Medulla oblongata (tissue), 1 donor: ENCODE data around the gene MED17.

Experiments
- DNase-seq: peaks from one replicate; pipeline ENCODE4 v3.0.0-alpha.2; 2015; ENCODE audit errors: extremely low spot score

Gene MED17

DNA sequence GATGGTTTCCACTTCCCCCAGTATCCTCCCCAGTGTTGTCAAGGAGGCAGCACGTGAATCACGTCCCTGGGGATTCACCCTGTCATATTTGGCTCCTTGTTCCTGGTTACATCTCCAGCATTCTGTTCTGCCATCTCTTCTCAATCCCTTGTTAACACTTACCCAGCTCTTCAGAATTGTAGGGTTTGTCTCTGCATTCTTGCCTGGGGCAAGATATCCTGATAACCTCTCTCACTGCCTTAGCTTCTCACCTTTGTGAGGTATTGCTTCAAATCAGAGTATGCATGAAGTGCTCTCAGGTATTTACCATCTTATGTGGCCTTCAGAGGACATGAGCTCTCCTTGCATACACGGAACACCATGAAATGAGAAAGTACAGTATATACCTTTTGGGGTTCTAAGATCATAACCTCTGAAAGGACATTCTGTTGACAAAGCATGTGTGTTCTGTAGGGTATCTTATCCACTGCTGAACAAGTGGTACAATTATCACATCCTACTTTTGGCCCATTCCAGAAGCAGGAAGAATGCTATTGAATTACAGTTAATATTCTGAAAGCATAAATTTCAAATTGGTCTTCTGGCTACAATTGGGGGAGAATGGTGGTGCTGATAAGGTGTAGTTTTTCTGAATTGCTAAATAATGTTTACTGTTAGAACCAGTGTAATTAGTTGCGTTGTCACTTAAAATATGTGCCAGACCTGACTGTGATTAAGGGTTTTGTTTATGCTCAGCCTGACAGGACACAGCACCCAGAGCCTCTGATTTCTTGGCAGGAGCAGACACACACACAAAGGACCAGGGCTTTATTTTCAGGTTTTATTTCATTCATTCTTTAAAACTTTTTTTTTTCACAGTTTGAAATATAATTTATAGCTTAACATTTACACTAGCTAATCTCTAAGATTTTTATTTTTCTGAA, 33.6 kb downstream of the MED17 start:
- no peak for DNase-seq

DNA sequence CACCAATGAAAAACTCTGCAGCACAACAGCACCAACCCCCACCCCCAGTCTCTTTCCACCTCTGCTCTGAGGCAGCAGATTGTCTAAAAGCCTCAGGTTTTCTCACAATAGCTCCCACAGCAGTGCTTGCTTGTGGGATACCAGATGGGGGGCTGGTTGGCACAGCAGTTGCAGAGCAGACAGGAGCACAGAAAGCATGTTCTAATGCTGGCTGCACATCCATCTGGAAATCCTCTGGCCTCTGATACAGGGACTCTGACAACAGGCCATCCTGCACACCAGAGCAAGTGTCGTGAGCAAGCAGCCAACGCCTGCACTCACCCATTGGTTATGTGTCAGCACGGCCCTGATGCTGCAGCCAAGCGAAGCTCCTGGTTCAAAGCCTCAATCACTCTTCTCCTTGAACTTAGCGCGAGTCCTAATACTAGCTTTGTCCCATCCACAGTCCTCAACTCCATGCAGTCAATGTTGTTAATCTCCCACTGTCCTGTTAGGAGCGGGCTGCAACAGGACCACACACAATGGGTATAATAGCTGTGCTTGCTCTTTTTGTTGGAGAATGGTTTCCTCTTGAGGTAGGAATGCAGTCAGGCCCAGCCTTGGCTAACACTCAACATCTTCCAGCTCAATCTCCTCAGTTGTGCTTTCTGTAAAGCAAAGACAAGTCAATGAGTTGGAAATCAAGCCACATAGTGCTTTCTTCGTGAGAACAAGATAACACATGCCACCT, 36.0 kb downstream of the MED17 start:
- DNase-seq = no peak

DNA sequence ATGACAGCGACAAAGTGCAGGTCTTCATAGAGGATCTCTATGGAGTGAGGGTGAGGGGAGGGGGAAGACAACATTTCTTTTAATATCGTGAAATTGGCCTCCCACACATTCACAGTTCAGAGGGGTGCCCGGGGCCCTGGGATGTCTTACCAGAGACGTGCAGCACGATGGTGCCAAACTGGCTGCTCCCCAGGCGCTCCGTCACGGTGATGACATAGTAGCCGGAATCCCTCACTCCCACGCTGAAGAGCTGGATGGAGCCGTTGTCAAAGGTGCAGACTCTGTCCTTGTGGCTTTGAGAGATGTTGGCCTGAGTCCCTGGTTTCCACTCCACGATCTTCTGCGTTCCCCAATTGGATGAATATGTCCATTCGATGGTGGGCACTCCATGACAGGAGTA, 36.8 kb downstream of the MED17 start:
- no peak for DNase-seq

DNA sequence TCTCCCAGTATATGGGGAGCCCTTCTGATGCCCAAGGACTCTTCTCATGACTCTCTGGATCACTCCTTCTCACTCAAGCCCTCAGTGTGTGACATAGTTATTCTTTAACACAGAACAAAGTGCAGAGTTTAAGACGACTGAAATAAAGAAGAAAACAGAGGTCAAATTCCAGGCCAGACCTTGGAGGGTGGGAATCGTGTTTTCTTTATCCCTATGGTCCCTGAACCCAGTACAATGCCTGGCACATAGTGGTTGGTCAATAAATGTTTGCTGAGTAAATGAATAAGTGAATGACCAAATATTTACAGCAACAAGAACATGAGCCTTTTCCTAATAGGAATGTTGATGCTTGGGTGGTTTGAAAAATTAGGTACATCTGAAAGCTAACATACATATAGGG, 37.5 kb downstream of the MED17 start:
- no peak for DNase-seq

DNA sequence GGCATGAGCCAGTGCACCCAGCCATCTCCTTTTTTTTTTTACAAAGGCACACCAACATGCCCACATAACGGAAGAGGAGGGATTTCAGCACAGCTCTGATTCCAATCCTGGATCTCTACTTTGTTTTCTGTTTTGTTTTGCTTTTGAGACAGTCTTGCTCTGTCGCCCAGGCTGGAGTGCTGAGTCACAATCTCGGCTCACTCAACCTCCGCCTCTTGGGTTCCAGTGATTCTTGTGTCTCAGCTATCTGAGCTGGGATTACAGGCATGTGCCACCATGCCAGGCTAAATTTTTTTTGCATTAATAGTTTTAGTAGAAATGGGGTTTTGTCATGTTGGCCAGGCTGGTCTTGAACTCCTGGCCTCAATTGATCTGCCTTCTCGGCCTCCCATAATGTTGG, 38.3 kb downstream of the MED17 start:
- DNase-seq = no peak

DNA sequence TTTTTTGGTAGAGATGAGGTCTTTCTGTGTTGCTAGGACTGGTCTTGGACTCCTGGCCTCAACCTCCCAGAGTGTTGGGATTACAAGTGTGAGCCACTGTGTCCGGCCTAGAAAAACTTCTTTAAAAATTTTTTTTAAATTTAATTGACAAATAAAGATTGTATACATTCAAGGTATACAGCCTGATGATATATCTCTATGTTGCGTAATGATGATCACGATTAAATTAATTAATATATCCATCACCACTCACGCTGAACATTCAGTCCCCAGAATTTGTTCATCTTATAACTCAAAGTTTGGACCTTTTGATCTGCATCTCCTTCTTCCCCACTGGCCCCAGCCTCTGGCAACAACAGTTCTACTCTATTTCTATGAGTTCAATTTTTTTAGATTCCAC, 39.1 kb downstream of the MED17 start:
- DNase-seq = no peak

DNA sequence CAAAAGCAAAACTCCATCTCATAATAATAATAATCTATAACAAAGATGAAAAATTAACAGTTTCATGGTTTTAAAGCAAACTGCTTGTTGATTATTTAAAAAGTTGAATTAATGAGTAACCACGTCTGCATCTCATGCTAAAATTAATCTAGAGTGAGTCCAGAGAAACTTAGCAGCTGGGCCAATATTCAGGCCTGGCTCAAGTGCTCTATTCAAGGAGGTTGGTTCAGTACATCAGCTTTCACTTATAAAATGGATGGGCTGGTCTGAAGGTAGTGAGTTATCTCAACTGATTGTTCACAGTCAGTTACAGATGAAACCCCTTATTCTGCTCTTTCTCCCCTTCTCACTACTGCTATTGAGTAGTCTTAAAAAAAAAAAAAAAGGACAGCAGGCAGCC, 43.3 kb downstream of the MED17 start:
- no peak for DNase-seq

DNA sequence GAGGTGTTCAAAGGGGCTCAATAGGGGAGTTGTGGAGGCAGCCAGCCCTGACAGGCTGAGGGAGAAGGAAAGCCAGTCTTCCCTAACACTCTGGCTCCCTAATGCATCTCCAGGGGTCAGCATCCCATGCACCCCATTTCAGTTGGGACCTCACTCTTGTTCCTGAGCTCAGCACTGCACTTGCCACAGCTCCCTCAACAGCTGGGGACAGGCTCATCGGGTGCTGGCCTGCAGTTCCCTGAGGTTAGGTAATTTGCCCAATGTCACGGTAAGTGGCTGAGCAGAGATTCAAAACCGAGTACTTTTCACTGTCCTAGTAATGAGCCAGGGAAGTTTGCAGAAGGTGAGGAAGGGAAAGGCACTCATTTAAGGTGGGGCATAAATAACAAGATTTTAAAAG, 45.5 kb downstream of the MED17 start:
- DNase-seq = no peak

DNA sequence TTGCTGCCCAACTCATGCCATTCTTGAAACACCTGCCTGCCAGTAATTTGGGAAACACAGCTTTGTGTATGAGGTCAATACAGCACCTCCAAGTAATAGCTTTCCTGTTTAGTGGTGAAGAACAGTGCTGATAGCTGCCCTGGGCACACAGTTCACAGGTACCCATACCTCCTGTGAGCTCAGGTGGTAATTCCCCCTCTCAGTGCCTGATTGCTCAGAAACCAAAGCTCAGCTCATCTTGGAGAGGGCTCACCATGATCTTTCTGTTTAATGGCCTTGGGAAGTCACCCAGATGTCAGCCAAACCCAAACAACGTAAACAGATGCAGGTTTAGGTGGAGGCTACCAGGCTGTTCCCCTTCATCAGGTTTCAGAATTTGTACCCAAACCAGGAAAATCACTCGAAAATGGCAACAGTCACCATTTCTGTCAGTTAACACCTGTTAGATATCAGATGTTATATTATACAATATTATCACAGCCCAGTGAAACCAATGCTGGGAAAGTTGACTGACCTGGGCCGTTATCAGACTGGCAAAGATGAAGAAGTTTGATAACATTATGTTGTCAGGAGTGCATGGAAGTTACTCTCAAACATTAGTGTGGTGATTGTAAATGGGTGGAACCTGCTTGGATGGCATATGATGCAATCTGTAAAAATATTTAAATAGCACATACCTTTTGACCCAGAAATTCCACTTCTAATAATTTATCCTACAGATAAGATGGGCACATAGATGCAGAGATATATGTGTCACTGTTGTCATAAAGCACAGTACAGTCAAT, 47.5 kb downstream of the MED17 start:
- DNase-seq = no peak

DNA sequence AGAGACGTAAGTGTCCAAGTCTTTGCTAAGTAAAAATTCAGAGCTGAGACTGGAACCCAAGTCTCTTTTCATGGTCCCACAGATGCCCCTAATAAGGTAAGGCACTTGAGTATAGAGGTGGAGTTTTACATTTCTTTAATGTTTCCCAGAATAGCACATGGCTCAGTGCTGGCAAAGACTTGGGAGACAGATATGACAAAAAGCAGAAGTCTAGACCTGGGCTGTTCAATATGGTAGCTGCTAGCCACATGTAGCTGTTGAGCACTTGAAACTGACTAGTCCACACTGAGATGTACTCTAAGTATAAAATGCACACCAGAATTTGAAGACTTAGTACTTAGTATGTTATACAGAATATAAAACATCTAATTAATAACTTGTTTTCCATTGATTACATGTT, 48.7 kb downstream of the MED17 start:
- no peak for DNase-seq

DNA sequence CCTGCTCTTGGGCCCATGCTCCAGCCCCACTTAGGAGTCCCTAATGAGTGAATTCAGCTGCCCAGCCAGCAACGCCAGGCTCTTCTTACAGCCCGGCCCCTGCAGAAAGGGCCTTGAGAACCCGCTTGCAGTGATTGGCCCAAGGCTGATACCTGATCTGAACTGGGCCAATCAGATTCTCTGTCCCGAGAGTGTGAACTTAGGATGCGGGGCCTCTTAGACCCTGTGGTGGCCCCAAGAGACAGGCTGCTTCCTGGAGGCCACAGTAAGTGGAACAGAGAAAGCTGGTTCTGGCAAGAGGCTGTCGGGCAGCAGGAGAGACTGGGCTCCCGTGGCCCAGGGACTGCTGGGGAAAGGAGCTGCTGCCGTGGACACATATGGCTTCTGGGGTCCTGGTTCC, 54.9 kb downstream of the MED17 start:
- DNase-seq = no peak

DNA sequence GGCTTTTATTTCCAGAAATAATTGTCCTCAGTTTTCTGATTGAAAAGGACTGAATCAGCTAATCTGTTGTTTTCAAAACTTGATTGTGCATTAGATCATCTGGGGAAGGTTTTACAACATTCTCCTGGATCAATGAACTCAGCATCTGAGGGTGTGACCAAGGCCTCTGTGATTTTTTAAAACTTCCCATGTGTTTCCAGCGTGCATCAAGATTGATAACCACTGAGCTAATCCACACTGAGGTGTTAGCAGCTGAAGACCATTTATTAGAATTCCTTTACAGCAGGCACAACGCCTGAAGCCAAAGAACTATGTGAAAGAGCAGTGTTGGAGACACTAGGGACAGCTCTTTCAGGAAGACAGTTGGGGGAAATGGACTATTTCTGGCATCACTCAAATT, 56.1 kb downstream of the MED17 start:
- DNase-seq = no peak

DNA sequence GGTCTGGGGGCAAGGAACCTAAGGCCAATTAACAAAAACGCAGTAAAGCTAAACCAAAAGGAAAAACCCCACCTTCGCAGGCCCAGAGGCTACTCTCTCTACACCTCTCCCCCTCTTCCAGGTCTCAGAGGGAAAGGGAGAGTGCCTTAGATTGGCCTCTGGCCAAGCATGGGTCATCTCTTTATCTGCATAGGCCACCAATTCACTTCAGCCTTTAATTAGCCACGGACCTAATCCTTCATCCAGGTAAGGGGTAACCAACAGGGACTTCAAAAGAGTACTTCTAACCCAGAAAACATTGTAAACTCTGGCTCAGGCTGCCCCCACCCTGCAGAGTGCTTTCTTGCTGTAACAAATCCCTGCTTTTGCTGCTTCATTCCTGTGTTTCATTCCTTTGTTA, 56.9 kb downstream of the MED17 start:
- DNase-seq = no peak

DNA sequence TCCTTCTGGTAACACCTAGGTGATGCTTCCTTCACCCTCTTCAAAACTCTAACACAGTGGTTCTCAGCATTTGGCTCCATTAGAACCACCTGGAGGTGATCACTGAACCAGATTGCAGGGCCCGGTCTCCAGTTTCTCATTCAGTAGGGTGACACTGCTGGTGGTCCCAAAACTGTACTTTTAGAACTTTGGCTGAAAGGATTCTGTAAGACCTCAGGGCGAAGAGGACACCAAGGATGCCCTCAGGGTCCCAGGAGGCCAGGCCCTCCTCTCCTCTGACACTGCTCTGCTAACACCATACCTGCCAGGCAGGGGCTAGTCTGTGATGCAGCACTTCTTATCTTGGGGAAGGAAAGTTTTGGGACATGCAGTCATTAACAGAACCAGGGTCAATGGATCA, 57.4 kb downstream of the MED17 start:
- no peak for DNase-seq

DNA sequence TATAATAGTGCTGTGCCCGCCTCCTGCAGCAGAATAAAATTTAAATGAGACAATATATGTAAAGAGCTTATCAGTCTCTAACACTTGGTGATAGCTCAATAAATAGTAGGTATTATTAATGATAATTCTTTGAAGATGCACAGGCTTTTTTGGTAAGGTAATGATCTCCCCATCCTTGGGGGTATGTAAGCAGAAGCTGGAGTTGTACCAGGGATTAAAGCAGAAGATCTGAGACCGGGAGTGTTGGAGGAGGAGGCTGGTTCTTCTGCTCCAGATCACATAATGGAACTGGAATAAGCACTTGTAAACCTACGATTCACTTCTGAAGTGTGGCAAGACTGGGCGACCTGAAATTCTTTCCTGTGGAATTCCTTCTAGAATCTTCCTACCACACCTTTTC, 58.0 kb downstream of the MED17 start:
- DNase-seq = no peak

DNA sequence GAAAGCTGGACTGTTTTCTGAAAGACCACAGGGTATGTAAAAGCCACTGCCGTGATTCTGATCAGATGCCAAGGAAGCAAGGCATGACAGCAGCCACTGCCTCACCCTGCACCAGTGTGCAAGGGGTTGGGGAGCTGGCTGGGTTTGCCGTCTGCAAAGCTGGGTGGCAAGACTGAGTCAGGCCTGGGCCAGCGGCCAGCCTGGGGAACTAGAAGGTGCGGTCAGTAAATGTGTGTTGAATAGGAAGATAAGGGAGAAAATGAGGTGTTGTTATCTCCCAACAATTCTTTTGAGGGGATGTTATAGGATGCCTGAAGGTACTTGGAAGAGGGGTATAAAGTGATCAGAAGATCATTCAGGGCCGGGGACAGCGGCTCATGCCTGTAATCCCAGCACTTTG, 58.4 kb downstream of the MED17 start:
- no peak for DNase-seq

DNA sequence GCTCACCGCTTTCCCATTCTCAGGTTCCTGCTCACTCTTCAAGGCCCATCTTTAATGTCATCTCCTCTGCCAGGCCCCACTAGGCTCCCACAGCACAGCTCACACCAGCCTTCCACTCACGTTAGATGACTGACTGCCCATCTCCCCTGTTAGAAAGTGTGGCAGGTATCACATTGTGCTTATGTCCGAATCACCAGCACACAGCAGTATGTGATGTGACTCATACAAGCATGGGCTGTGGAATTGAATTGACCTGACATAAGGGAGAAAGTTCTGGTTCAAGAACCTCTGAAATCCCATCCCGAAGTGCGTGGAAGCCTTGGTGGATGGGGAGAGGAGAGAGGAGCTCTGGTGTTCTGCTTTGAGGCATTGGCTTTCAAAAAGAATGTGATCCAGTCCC, 59.8 kb downstream of the MED17 start:
- DNase-seq = no peak

DNA sequence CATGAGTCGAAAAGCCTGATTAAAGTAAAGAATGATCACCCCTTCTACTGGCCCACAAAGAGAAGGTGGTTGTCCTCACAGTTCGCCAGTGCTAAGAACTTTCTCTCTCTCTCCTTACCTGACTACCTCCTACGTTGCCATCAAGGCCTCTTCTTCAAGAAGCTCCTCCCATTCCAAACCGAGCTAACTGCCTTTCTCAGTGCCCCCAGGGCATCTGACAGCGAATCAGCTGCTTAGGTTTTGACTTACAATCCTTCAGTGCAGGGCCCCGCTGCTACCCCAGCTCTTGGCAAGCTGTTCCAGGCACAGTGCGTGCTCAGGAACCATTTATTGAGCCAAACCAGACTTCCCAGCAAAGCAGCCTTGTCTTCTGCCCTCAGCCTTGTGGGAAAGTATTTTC, 60.5 kb downstream of the MED17 start:
- no peak for DNase-seq

DNA sequence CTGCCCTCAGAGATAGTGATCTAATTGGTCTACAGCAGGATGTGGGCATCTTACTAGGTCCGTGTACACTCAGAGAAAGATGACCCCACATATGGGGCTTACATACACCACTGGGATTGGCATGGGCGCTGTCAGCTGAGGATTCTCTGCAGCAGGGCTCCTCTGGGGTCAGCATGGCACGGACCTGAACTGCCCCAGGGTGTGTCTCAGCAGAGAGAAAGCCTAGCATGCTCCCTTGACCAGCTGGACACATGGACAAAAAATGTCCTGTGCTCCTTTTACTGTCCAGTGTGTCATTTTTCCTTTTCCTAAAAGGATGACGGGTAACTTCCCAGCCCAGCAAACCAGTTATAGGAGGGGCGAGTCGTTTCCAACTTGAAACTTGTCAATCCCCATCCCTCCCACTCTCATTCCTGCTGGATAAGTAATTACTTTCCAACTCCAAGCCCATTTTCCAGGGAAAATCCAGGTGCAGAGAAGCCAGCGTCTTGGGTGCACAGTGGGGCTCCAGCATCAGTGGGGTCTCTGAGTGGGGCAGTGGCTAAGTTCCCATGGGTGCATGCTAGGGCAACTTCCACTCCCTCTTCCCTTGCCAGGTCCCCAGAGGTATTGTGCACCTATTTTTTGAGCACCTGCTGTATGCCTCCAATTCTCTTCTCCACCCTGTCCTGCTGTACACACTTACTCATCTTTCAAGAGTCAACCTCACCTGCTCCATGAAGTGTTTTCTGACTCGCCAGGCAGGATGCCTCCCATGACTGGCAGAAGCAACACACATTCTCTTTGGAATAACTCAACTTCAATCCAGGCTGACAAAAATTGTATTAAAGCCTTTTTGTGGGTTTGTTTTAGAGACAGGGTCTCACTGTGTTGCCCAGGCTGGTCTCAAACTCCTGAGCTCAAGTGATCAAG, 61.4 kb downstream of the MED17 start:
- DNase-seq = no peak

DNA sequence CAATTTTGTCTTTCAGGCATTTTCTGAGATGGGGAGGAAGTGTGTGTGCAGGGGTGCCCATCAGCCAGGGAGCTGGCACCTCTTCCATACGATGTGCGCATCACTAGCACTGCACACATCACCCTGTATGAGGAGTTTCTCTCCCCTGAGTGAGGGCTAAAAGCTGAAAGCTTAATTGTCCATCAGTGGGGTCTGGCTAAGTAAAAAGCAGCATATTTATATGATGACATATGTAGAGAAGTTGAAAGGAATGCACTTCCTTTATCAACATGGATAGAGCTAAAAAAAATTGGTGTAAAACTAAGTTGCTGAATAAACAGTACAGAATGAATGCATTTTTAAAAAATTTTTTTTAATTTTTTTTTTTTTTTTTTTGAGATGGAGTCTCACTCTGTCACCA, 62.3 kb downstream of the MED17 start:
- DNase-seq = no peak

DNA sequence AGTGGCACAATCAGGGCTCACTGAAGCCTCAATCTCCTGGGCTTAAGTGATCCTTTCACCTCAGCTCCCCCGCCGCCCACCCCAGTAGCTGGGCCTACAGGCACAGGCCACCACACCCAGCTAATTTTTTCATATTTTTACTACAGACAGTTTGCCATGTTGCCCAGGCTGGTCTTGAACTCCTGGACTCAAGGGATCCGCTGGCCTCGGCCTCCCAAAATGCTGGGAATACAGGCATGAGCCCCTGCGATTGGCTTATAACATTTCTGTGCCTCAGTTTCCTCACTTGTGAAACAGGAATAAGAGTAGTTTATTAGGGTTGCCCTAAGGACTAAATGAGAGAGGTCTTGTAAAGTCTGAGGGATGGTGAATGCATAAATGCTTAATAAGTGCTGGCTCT, 65.1 kb downstream of the MED17 start:
- no peak for DNase-seq
